ENCODE data around the gene BMP6.

DNA sequence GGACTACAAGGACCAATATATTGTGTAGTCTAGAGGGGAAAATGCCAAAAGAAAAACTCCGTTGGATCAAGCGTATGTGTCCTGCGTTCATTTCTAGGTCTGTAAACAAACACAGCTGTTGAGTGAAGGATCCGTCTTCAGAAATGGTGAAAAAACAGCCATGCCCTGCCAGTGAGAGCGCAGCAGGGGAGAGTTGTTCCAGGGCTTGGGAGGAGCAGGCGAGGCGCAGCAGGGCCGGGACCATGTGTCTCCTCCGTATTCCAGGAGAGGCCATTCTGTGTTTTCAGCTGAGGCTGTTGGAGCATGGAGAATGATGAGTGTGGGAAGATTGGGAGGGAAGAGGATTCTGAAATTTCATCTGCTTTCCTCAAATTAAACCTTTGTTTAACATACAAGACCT, 38.0 kb downstream of the BMP6 start:
- TF ChIP-seq, protein P1, sequence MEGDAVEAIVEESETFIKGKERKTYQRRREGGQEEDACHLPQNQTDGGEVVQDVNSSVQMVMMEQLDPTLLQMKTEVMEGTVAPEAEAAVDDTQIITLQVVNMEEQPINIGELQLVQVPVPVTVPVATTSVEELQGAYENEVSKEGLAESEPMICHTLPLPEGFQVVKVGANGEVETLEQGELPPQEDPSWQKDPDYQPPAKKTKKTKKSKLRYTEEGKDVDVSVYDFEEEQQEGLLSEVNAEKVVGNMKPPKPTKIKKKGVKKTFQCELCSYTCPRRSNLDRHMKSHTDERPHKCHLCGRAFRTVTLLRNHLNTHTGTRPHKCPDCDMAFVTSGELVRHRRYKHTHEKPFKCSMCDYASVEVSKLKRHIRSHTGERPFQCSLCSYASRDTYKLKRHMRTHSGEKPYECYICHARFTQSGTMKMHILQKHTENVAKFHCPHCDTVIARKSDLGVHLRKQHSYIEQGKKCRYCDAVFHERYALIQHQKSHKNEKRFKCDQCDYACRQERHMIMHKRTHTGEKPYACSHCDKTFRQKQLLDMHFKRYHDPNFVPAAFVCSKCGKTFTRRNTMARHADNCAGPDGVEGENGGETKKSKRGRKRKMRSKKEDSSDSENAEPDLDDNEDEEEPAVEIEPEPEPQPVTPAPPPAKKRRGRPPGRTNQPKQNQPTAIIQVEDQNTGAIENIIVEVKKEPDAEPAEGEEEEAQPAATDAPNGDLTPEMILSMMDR (IDR thresholded peaks at IDR 0.05 in 2 of 3, conservative IDR thresholded peaks at IDR 0.05 in 1 of 3; ENCODE audit: borderline replicate concordance in 1 of 3, insufficient read depth in 1 of 3, low read depth in 2 of 3, low read length in 2 of 3) = no peak
- no peak for TF ChIP-seq POLR2AphosphoS5 (IDR thresholded peaks at IDR 0.05; ENCODE audit: low read depth, low read length)
- TF ChIP-seq EZH2phosphoT487 (IDR thresholded peaks at IDR 0.05; ENCODE audit: borderline replicate concordance) = no peak
- TF ChIP-seq, protein P2, sequence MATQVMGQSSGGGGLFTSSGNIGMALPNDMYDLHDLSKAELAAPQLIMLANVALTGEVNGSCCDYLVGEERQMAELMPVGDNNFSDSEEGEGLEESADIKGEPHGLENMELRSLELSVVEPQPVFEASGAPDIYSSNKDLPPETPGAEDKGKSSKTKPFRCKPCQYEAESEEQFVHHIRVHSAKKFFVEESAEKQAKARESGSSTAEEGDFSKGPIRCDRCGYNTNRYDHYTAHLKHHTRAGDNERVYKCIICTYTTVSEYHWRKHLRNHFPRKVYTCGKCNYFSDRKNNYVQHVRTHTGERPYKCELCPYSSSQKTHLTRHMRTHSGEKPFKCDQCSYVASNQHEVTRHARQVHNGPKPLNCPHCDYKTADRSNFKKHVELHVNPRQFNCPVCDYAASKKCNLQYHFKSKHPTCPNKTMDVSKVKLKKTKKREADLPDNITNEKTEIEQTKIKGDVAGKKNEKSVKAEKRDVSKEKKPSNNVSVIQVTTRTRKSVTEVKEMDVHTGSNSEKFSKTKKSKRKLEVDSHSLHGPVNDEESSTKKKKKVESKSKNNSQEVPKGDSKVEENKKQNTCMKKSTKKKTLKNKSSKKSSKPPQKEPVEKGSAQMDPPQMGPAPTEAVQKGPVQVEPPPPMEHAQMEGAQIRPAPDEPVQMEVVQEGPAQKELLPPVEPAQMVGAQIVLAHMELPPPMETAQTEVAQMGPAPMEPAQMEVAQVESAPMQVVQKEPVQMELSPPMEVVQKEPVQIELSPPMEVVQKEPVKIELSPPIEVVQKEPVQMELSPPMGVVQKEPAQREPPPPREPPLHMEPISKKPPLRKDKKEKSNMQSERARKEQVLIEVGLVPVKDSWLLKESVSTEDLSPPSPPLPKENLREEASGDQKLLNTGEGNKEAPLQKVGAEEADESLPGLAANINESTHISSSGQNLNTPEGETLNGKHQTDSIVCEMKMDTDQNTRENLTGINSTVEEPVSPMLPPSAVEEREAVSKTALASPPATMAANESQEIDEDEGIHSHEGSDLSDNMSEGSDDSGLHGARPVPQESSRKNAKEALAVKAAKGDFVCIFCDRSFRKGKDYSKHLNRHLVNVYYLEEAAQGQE (IDR thresholded peaks at IDR 0.05; ENCODE audit: low read depth) = no peak
- TF ChIP-seq MAX (IDR thresholded peaks at IDR 0.05) = no peak
- TF ChIP-seq POLR2A (IDR thresholded peaks at IDR 0.05; ENCODE audit: borderline replicate concordance, extremely low read depth, insufficient read depth, insufficient read length) = no peak

All from HCT116 (cell line).